ENCODE data around the gene HSF2.

GRCh38 chr6:122408702-122409458 is 9.4 kb downstream of the HSF2 start:
- TF ChIP-seq RAD21 (IDR thresholded peaks at IDR 0.05) (no peak), CTCF (IDR thresholded peaks at IDR 0.05; ENCODE audit: low read depth, low read length, missing input control) (no peak), TAF1 (conservative IDR thresholded peaks at IDR 0.05) (no peak), ATF3 (IDR thresholded peaks at IDR 0.05) (no peak), EGR1 (IDR thresholded peaks at IDR 0.05; ENCODE audit: low read depth in 2 of 2) (no peak), FOXA1 (IDR thresholded peaks at IDR 0.05) (no peak), REST (IDR thresholded peaks at IDR 0.05) (no peak), ZBTB33 (IDR thresholded peaks at IDR 0.05) (no peak), MAX (IDR thresholded peaks at IDR 0.05) (no peak), HNF4A (conservative IDR thresholded peaks at IDR 0.05) (no peak), GABPA (IDR thresholded peaks at IDR 0.05 in 1 of 2, conservative IDR thresholded peaks at IDR 0.05 in 1 of 2) (no peak), SP1 (IDR thresholded peaks at IDR 0.05) (no peak)

All from liver (tissue), 3 donors.